Body of pancreas (tissue), 4 donors: Measurements from ENCODE around the gene OR52L1. TPM values are rescaled to one million over a fixed set of nuclear protein-coding genes. Genes with fewer than 3 reads are reported as not detected.

Experiments
- ATAC-seq: fragments of 150-250 bp; one replicate; pipeline ENCODE4 v1.9.1; 2016
- DNase-seq, 4 donors: peaks; one replicate each; pipeline ENCODE4 v3.0.0-alpha.2; 2019
- H3K27ac ChIP-seq, 4 donors: fragments of 200-600 bp; sonication (generic); 1 replicate in 3 of 4; 2 replicates in 1 of 4; pipeline versions ENCODE4 v1.5.1 to v1.6.1; 2016 to 2019; ENCODE audit warnings: mild to moderate bottlenecking in 1 of 4, mixed read lengths in 1 of 4, moderate library complexity in 1 of 4
- H3K27me3 ChIP-seq, 2 donors: fragments of 200-600 bp; sonication (generic); one replicate each; pipeline ENCODE4 v1.6.0; 2016; ENCODE audit warnings: mild to moderate bottlenecking in 1 of 2
- H3K36me3 ChIP-seq, 2 donors: fragments of 200-600 bp; sonication (generic); replicated peaks in 1 of 2; 2 replicates each; pipeline ENCODE4 v1.5.1; 2016; ENCODE audit warnings: low read depth in 2 of 2; ENCODE audit not compliant: insufficient read depth in 1 of 2
- H3K4me1 ChIP-seq: fragments of 200-600 bp; sonication (generic); one replicate; pipeline ENCODE4 v1.6.0; 2016
- H3K4me3 ChIP-seq, 2 donors: fragments of 200-600 bp; sonication (generic); 1 replicate in 1 of 2; 2 replicates in 1 of 2; pipeline ENCODE4 v1.5.1; 2016 to 2019
- H3K9me3 ChIP-seq, 3 donors: fragments of 200-600 bp; sonication (generic); 1 replicate in 2 of 3; 2 replicates in 1 of 3; pipeline ENCODE4 v1.5.1; 2016
- CTCF ChIP-seq, 7 experiments: fragments of 450-650 bp in 4 of 7; fragments of 200-600 bp in 3 of 7; sonication (generic) in 3 of 7; IDR thresholded peaks; one replicate each; pipeline ENCODE4 v1.5.1; 2016 to 2019; ENCODE audit warnings: antibody characterized with exemption in 7 of 7
- POLR2A ChIP-seq, 3 donors: fragments of 450-650 bp; IDR thresholded peaks; one replicate each; pipeline ENCODE4 v1.6.1; 2016; ENCODE audit warnings: antibody characterized with exemption in 3 of 3, mild to moderate bottlenecking in 2 of 3
- WGBS, 2 donors: methylation state at CpG; one replicate each; pipeline ENCODE4 v1.1.5; 2017; 5-methylcytosine and 5-hydroxymethylcytosine counted together
- intact Hi-C: fragments of 100-400 bp; cut with DNase I; formaldehyde crosslinking; loops from one replicate; pipeline ENCODE4 v1.15.1; 2023
- small RNA-seq: library from RNA; depleted of rRNA; stranded (forward); fragments of <200 nt; gene quantifications from one replicate; pipeline ENCODE3, GENCODE V24; 2016
- total RNA-seq, 2 donors: library from RNA; depleted of rRNA; stranded (reverse); fragments of >200 nt; gene quantifications; one replicate each; pipeline ENCODE4 v1.1.0, GENCODE V29; 2016

OR52L1 gene
- total RNA-seq, 2 donors from 2014 or later, result not detected

- no peak overlapping the region for H3K27ac ChIP-seq
- H3K36me3 ChIP-seq, result no peaks in the 10 kb centered on the region
- H3K4me1 ChIP-seq, result no peaks in the 10 kb centered on the region
- no peak for DNase-seq
- no peaks in the 10 kb centered on the region for H3K27me3 ChIP-seq
- intact Hi-C loops, result no loop called here
- no peak for TF ChIP-seq POLR2A (IDR thresholded peaks at IDR 0.05)
- TF ChIP-seq CTCF (IDR thresholded peaks at IDR 0.05), result no peak
- H3K9me3 ChIP-seq, result no peaks in the 10 kb centered on the region
- no peak for ATAC-seq
- H3K4me3 ChIP-seq, result no peak overlapping the region
- 78 to 92% methylated on average over 39 of the region's 39 CpGs for WGBS, 2 donors
These were observed 48.8 kb downstream of the OR52L1 start for GRCh38 chr11:5937868-5938602.

Small RNA genes lying within 50 kb of the gene (small RNA-seq; reads per million reads assigned to genes)
- not detected for gene RNA5SP329

Other genes starting within 250 kb of the OR52L1 start
- gene OR52N4, start 232.7 kb downstream of the OR52L1 start, total RNA-seq, result not detected
- not detected for gene OR52N5, start 203.6 kb downstream of the OR52L1 start, total RNA-seq
- not detected for gene OR52N1, start 195.7 kb downstream of the OR52L1 start, total RNA-seq
- not detected for gene OR52N2, start 178.1 kb downstream of the OR52L1 start, total RNA-seq
- gene OR52E6, start 145.1 kb downstream of the OR52L1 start, total RNA-seq, result not detected
- gene OR52E8, start 129.3 kb downstream of the OR52L1 start, total RNA-seq, result not detected
- not detected for gene OR52E4, start 106.4 kb downstream of the OR52L1 start, total RNA-seq
- not detected for gene OR52E5, start 93.8 kb downstream of the OR52L1 start, total RNA-seq
- not detected for gene OR56A3, start 44.7 kb downstream of the OR52L1 start, total RNA-seq
- not detected for gene OR56A5, start 18.5 kb downstream of the OR52L1 start, total RNA-seq
- gene OR56A4, start 20.0 kb upstream of the OR52L1 start, total RNA-seq, result not detected
- gene OR56A1, start 43.8 kb upstream of the OR52L1 start, total RNA-seq, result not detected
- gene OR56B4, start 120.7 kb upstream of the OR52L1 start, total RNA-seq, result not detected
- not detected for gene OR52B2, start 183.3 kb upstream of the OR52L1 start, total RNA-seq
- gene OR52W1, start 212.2 kb upstream of the OR52L1 start, total RNA-seq, result not detected
- not detected for gene C11orf42, start 218.6 kb upstream of the OR52L1 start, total RNA-seq
- 10 to 100 TPM; 31.9 to 54.7 TPM for gene FHIP1B, start 247.7 kb upstream of the OR52L1 start, total RNA-seq